ENCODE data around the gene TM7SF2.

- TF ChIP-seq FOXP2 (optimal IDR thresholded peaks at IDR 0.05; ENCODE audit: borderline replicate concordance, extremely low read depth, extremely low read length, insufficient read depth) (no peak), TAF1 (IDR thresholded peaks at IDR 0.05; ENCODE audit: borderline replicate concordance, insufficient read depth, low read length) (no peak)
Observed at GRCh38 chr11:65087216-65087615, 24.5 kb upstream of the TM7SF2 start.

Data from PFSK-1 (cell line).